Urinary bladder (tissue), 4 donors: ENCODE data around the gene CCDC182. TPM values are rescaled to one million over a fixed set of nuclear protein-coding genes. Genes with fewer than 3 reads are reported as not detected.

Experiments used
- DNase-seq: peaks from one replicate; pipeline ENCODE4 v3.0.0-alpha.2; 2015; ENCODE audit errors: extremely low spot score
- H3K27ac ChIP-seq: one replicate; pipeline ENCODE4 v1.5.1; 2013; ENCODE audit warnings: low read depth, mild to moderate bottlenecking, moderate library complexity
- H3K36me3 ChIP-seq: one replicate; pipeline ENCODE4 v1.6.1; 2013; ENCODE audit warnings: mild to moderate bottlenecking, moderate library complexity; ENCODE audit not compliant: insufficient read depth
- H3K4me1 ChIP-seq: one replicate; pipeline ENCODE4 v1.6.1; 2013; ENCODE audit warnings: mild to moderate bottlenecking, moderate library complexity; ENCODE audit not compliant: insufficient read depth
- H3K4me3 ChIP-seq: one replicate; pipeline ENCODE4 v1.5.1; 2013; ENCODE audit warnings: low read depth, low read length
- WGBS: extraction: QIAGEN DNeasy Blood & Tissue Kit; methylation state at CpG from one replicate; pipeline ENCODE4 v1.1.7; 2013; 5-methylcytosine and 5-hydroxymethylcytosine counted together
- polyA plus RNA-seq: library from polyadenylated mRNA; stranded (reverse); fragments of 200-250 nt; gene quantifications from one replicate; pipeline ENCODE4 v1.2.3, GENCODE V29; 2013
- total RNA-seq: library from RNA; depleted of rRNA; stranded (reverse); fragments of >200 nt; gene quantifications from one replicate; pipeline ENCODE4 v1.2.3, GENCODE V29; 2014
- donor health status: healthy with polysubstance abuse.
- donor health status: healthy.

Gene CCDC182
- total and polyA plus RNA-seq, 2 donors = not detected

DNA sequence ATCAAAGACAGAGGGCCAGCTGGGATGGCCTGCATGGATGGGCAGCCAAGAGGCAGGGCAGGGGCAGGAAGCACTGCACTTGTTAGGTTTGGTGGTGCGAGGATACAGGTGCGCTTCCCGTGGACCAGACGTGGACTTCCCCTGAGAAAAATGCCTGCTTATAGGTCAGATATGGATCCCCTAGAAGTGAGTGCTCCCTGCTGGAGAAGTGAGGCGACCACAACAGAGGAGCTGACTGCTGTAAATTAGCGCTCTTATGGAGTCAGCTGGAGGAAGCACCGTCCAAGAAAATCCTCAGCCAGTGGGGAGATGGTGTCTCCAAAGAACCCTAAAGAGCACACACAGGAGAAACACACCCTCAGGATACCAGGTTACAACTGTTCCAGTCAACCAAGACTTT, 27.7 kb upstream of the CCDC182 start:
- Histone ChIP-seq H3K4me1 (no peaks in the 10 kb centered on the region), H3K4me3 (no peak overlapping the region), H3K36me3 (no peaks in the 10 kb centered on the region), H3K27ac (no peak overlapping the region)
- WGBS = 79% methylated on average over 7 of the region's 7 CpGs
- DNase-seq = no peak

GRCh38 chr17:57767561-57767960, 22.5 kb upstream of the CCDC182 start:
- WGBS = 75% methylated on average over 6 of the region's 6 CpGs
- Histone ChIP-seq H3K4me1 (no peaks in the 10 kb centered on the region), H3K27ac (no peak overlapping the region)

GRCh38 chr17:57766318-57766943, 21.3 kb upstream of the CCDC182 start:
- no peak for DNase-seq
- H3K4me1 ChIP-seq = no peaks in the 10 kb centered on the region
- no peaks in the 10 kb centered on the region for H3K36me3 ChIP-seq
- no peak overlapping the region for H3K27ac ChIP-seq
- 63% methylated on average over 2 of the region's 2 CpGs for WGBS
- no peak overlapping the region for H3K4me3 ChIP-seq

More at GRCh38 chr17:57767561-57767960, 22.5 kb upstream of the CCDC182 start:
- no peaks in the 10 kb centered on the region for H3K36me3 ChIP-seq
- DNase-seq = no peak
- H3K4me3 ChIP-seq = no peak overlapping the region

DNA sequence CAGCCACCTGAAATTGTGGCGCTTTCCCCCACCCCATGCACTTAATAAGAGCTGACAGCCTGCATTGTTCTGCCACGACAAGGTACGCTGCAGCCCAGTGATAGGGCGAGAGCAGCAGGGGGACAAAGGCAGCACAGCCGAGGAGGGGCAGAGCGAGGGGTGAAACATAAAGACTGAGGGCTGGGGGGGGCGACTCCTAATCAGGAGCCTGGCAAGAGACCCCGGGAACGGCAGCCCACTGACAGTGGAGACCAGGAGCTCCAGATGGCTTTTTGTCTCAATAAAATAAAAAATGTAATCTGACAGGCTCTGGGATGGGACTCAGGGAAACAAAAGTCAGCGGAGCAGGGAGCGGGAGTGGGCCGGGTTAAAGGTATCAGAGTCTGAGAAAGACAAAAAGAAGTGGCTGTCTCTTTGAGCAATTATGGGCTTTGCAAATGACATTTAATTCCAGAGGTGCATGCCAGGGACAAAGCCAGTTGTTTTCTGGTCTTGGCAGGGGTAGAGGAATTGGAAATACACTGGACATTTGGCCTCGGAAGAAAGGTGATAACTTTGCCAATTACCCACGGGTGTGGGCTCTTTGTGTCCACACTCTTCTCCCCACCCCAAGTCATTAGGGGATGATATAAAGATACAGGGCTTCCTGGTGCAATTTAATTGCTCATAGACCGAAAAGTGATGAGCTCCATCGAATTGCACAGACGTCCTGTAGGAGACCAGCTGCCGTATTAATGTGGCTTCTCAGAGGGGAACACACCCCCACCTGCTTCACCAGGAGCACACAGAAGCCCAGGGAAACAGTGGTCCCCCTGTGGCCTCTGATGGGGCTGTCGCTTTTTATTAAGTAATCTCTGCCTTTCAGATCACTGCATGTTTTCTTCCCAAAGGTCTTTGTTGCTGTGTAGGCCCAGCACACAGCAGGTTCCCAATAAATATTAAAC, 17.6 kb upstream of the CCDC182 start:
- Histone ChIP-seq H3K4me3 (no peak overlapping the region), H3K36me3 (no peaks in the 10 kb centered on the region), H3K4me1 (no peaks in the 10 kb centered on the region), H3K27ac (no peak overlapping the region)
- no peak for DNase-seq
- 59% methylated on average over 19 of the region's 19 CpGs for WGBS

GRCh38 chr17:57761887-57762286, 16.8 kb upstream of the CCDC182 start:
- no peak for DNase-seq
- Histone ChIP-seq H3K27ac (no peak overlapping the region), H3K4me1 (no peaks in the 10 kb centered on the region), H3K36me3 (no peaks in the 10 kb centered on the region), H3K4me3 (no peak overlapping the region)
- 65% methylated on average over 8 of the region's 8 CpGs for WGBS

GRCh38 chr17:57760046-57760445, 14.9 kb upstream of the CCDC182 start:
- 76% methylated on average over 4 of the region's 4 CpGs for WGBS
- Histone ChIP-seq H3K36me3 (no peaks in the 10 kb centered on the region), H3K4me3 (no peak overlapping the region), H3K27ac (no peak overlapping the region), H3K4me1 (no peaks in the 10 kb centered on the region)
- no peak for DNase-seq

DNA sequence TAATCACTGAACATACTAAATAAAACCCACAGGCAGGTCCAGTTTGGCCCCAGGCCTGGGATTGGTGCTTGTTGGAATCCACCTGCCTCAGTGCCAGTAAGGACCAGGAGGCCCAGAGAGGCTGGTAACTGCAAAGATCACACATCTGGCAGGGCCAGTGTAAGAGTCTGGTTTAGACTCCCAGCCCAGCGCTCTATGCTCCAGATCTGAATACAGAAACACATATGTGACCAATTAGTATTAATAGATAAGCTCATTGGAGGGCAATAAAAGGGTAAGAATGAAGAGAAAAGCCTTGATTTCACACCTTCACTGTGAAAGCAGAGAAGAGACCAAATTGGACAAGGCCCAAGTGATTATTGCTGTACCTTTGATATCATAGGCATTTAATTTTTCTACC, 13.6 kb upstream of the CCDC182 start:
- Histone ChIP-seq H3K36me3 (no peaks in the 10 kb centered on the region), H3K27ac (no peak overlapping the region), H3K4me3 (no peak overlapping the region), H3K4me1 (no peaks in the 10 kb centered on the region)
- WGBS = 80% methylated on average over 1 of the region's 1 CpG
- DNase-seq = no peak

- Histone ChIP-seq H3K4me1 (no peaks in the 10 kb centered on the region), H3K36me3 (no peaks in the 10 kb centered on the region), H3K4me3 (no peak overlapping the region), H3K27ac (no peak overlapping the region)
- no peak for DNase-seq
- 84% methylated on average over 9 of the region's 9 CpGs for WGBS
Observed at GRCh38 chr17:57757735-57758134, 12.6 kb upstream of the CCDC182 start.

DNA sequence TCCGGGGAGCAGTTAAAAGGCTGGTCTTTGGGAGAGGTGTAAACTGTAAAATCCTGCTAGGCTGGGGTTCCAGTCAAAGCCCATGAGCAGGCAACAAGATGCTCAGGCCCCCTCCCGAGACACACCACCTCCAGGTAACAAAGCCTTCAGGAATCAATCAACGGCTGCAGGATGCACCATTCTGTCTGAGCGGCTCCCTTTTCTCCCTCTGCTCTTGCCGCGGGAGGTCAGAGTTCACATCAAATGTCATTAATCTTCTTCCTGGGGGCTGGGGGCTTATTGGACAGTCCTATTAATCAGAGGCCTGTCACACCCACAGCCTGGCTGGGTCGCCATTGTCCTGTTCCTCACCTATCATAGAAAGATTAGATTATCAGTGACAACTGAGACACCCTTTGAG, 11.9 kb upstream of the CCDC182 start:
- no peak overlapping the region for H3K4me3 ChIP-seq
- no peak for DNase-seq
- no peaks in the 10 kb centered on the region for H3K4me1 ChIP-seq
- WGBS = 54% methylated on average over 7 of the region's 7 CpGs
- H3K27ac ChIP-seq = no peak overlapping the region
- no peaks in the 10 kb centered on the region for H3K36me3 ChIP-seq

DNA sequence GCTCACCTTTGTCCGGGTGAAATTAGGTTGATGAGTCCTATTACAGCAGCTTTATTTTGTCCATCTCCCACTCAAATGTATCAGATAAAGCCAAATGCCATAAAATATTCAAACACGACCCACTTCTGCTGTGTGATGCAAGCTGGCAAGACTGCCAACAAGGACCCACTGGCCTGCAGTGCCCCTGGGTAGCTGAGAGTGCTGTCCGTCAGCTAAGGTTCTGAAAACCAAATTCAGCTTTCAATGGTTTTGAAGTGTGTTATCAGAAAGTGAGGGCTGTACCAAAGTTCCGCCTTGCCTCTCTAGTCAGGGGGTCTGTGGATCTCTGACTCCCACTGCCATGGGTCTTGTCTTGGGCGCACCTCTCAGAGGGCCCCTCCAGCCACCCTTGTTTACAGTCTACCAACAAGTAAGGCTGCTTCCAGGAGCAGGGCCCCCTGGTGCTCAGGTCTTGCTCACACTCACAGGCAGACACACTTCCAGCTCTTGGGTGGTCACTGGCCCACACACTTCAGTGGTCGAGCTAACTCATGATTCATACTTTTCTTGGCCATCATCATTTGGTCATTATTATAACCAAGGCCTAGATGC, 10.5 kb upstream of the CCDC182 start:
- DNase-seq = no peak
- WGBS = 87% methylated on average over 6 of the region's 6 CpGs
- H3K27ac ChIP-seq = no peak overlapping the region
- no peak overlapping the region for H3K4me3 ChIP-seq
- no peaks in the 10 kb centered on the region for H3K36me3 ChIP-seq
- H3K4me1 ChIP-seq = no peaks in the 10 kb centered on the region

DNA sequence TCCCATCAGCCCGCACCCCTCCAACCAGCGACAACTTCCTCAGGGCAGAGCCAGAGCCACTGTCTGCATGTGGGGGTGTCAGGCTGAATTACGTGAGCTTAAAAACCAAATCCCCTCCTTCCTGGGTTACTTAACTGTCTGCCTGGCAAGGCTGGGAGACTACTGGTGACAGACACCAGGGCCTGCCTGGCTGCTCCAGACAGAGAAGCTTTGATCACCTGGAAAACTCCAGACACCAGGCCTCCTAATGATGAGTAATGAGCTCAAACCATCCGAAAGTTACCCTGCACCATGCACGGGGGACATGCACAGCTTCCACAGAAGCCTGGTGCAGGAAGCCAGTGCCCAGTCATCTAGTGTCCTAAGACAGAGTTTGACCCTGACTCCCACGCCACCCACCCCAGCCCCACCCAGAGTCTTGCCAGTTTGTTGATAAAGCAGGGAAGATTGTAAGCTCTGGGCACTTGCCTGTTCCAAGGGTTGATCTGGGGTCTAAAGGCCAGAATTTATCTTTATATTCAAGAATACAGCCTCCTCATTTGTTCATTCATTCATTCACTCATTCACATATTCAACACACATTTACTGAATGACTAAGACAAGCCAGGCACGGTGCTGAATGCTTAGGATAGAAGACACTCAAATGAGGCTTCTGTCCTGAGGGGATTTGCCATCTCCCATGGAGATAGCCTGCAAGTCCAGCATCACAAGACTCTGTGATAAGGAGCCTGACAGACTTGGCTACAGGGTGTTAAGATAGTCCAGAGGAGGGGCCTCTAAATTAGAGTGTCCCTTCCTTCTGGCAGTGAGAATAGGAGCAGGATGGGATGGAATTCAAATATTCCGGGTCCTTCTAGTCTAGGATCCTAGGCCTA, 7.2 kb upstream of the CCDC182 start:
- no peaks in the 10 kb centered on the region for H3K36me3 ChIP-seq
- no peak for DNase-seq
- H3K4me3 ChIP-seq = no peak overlapping the region
- 84% methylated on average over 8 of the region's 8 CpGs for WGBS
- no peak overlapping the region for H3K27ac ChIP-seq
- no peaks in the 10 kb centered on the region for H3K4me1 ChIP-seq

DNA sequence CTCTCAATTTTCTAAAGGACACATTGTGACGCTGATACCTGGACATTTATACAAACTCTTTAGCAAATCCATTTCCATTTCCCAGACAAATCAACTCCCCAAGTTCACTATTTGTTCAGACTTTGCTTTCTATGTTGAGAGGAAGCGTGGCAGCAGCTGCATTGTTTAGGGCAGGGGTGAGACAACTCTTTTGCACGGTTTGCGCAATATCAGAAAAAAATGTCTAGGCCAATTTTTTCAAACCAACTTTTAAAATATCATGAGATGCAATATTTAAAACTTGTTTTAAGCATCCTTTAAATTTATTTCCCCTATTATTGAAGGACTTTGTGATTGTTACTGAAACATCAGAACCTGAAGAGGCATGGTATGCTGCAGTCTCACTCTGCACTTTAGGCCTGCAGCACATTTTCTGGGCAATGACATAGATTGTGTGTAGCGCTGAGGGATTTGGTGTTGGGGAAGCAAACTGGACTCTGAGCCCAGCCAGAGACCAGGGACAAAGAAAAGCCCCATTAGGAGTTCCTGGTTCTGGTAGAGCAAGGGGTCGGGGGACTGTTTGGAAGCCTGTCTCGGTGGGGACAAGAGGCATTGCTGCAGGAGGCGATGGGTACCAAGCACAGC, 6.4 kb upstream of the CCDC182 start:
- H3K4me3 ChIP-seq = no peak overlapping the region
- no peak overlapping the region for H3K27ac ChIP-seq
- H3K4me1 ChIP-seq = no peaks in the 10 kb centered on the region
- 85% methylated on average over 8 of the region's 8 CpGs for WGBS
- H3K36me3 ChIP-seq = no peaks in the 10 kb centered on the region
- no peak for DNase-seq

- Histone ChIP-seq H3K4me3 (no peak overlapping the region), H3K4me1 (no peaks in the 10 kb centered on the region), H3K27ac (no peak overlapping the region), H3K36me3 (no peaks in the 10 kb centered on the region)
- no peak for DNase-seq
- WGBS = 71% methylated on average over 8 of the region's 8 CpGs
Observed at GRCh38 chr17:57750895-57751294, 5.8 kb upstream of the CCDC182 start.
